Measurements from ENCODE around the gene SPACA5B. TPM values are rescaled to one million over a fixed set of nuclear protein-coding genes. Genes with fewer than 3 reads are reported as not detected.
"Not testable (repeated sequence)": the region's sequence is repeated elsewhere in the genome, so short reads cannot be mapped to it uniquely, and the experiment has no call there.

The SPACA5B gene
- not detected for total RNA-seq

DNA sequence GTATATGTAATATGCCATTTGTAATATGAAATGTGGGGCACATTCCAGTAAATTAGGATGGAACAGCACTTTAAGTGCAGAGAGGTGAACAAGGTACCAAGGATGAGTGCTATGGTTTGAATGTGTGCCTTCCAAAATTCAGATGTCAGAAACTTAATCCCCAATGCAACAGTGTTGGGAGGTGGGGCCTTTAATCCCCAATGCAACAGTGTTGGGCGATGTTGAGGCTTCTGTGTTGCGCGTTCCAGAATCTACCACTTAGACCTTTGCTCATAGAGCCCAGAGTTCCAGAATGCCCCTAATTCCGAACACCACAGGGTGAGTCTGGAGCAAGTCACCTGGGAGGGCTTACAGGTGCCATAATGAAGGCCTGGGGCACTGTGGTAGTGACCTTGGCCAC lies at the start of gene SPACA5B:
TSS of gene SPACA5B (plus strand) at position 301 of the 400 bp plus-strand sequence. CDS start at position 363, 62 bp downstream.
- DNase-seq = not testable (repeated sequence)

DNA sequence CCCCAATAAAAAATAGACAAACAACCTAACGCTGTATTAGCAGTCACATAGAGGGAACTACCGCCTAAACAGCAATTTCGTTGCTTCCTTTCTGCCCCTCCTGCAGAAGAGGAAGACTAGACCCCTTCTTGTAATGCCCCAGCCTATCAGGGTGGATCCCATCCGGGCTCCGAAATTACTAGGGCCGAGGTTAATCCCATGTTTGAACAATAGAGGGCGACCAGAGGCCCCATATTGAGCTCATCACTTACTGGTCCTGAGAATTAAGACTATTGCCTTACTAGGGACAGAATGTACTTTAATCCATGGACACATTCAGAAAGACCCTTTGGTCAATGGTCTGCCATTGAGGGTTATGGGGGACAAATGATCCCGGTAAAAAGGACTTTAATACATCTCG lies 47.2 kb upstream of the SPACA5B start:
- DNase-seq = no peak

DNA sequence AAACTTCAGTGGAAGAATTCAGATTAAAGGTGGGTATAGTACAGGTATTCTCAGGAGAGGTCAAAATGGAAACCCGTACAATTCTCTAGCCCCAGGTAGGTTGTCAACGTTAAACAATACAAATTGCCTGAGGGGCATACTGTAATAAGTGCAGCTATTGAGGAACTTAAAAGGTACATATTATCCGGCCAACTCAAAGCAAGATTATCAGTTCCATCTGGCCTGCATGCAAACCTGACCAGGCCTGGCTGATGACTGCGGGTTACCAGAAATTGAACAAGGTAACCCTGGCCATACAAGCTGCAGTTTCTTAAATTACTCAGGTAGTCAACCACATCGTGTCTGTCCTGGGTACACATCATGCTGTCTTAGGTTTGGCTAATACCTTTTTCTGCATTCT lies 46.7 kb upstream of the SPACA5B start:
- DNase-seq = no peak

DNA sequence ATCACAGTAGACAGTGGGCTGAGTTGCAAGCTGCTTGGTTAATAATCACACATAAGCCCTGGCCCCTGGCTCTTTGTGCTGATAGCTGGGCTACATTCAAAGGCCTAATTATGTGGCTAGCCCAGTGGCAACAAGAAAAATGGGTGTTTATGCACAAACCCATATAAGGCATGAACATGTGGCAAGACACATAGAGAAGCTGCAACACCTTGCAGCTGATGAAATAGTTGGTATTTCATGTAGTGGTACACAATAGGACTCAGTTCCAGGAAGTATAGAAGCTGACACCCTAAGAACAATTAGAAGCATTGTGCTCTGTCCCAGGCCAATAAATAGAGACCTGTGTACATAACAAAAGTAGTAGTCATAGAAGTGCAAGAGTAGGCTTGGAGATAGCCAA lies 44.3 kb upstream of the SPACA5B start:
- DNase-seq = no peak

DNA sequence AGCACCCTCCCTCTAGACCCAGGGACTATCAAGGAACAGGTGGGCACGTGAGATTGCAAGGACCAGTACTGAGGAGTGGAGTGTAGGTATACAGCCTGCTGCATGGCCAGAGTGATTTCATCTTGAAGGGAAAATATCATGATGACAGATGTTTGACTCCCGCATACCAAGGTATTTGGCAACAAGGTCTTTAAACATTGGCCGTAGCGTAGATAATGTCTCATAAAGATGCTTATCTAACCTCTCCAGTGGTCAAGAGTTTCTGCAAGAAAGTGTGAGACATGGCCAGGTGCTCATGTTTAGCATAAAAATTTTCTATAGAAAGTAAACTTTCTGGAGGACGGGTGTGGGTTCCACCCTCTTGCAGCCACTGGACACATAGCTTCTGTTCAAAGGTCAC lies 40.3 kb upstream of the SPACA5B start:
- no peak for DNase-seq

DNA sequence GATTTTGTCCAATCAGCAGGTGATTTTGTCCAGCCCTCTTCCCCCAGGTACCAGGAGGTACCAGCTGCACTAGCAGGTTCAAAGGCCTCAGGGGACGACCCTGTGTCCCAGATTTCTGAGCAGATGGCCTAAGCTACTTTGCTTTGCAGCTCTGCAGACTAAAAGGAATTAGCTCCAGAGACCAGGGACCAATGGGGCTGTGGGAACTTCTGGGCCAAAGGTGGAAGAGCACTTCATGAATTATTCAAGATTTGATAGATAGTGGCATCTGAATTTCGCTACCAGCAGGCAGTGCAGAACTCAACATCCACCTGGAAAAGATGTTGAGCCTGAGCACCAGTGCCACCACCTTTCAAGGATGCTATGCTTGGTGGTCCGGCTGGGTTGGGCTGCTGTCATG lies 37.9 kb upstream of the SPACA5B start:
- not testable (repeated sequence) for DNase-seq

DNA sequence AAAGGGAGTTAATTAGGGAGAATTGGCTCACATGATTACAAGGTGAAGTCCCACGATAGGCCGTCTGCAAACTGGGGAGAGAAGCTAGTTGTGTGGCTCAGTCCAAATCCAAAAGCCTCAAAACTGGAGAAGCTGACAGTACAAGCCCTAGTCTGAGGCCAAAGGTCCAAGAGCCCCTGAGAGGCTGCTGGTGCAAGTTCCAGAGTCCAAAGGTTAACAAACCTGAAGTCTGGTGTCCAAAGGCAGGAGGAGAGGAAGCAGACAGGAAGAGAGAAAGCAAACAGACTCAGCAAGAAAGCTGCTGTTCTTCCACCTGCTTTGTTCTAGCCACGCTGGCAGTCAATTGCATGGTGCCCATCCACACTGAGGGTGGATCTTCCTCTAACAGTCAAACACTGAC lies 29.0 kb upstream of the SPACA5B start:
- no peak for DNase-seq

DNA sequence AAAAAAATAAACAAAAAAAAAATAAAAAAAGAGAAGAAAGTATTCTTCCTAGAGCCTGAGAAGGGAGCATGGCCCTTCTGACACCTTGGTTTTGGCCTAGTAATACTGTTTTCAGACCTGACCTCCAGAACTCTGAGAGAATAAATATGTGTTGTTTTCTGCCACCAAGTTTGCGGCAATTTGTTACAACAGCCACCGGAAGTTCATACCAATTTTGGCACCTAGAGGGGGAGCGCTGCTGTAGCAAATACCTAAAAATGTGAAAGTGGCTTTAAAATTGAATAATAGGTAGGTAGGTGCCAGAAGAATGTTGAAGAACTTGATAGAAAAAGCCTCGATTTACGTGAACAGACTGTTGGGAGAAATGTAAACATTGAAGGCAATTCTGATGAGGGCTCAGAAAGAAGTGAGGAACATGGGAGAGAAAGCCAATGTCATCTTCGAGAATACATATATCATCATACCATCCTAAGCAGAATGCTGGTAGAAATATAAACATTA lies 27.5 kb upstream of the SPACA5B start:
- no peak for DNase-seq

DNA sequence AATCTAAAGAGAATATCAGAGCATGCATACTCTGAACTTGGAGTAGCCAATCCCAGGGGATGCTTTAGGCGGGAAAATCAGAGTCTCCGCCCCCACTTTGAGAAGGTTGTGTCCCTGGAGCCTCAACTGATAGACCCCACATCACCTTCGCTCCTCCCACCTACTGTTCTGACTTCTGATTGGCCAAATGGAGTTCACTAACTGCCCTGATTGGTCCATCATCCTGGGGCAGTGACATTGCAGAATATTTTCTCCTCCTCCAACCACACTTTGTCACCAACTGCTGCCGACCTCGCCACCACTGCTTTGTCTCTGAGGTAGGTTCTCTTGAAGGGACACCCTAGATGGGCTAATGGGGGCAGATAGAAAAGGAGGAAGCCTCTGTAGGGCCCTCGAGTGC lies 22.7 kb upstream of the SPACA5B start:
- DNase-seq = no peak

DNA sequence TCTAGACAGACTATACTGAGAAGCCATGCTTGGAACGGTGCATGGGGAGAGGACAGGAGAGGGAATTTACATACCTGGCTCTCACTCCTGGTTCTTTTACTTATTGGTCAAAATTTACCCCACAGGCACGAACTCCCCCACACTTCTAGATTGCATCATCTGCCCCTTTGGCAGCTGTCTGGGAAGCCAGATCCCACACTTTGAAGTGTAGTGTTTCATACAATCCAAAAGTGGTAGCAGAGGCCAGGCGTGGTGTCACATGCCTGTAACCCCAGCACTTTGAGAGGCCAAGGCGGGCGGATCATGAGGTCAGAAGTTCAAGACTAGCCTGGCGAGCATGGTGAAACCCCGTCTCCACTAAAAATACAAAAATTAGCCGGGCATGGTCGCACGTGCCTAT lies 5.1 kb upstream of the SPACA5B start:
- not testable (repeated sequence) for DNase-seq

DNA sequence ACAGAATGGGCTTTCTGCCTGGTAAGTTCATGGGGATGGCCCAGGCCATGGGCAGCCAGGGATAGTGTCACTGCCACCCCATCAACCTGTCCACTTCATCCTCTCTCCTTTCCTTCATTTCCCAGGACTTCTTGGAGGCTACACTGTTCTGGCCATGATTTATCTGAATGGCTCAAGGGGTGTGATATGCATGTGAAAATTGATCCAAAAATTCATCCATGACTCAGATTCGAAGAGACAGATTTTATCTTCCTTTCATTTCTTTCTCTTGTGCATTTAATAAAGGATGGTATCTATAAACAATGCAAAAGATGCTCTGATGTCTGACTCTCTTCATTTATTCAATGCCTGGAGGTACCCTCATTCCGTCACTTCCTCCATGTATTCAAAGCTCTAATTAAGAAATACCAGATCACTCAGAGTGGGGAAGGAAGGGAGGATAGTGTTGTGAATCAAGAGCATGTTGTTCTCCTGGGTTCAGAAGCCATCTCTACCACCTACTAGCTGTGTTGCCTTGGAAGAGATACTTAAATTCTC lies 1.9 kb downstream of the SPACA5B start:
- DNase-seq = not testable (repeated sequence)

DNA sequence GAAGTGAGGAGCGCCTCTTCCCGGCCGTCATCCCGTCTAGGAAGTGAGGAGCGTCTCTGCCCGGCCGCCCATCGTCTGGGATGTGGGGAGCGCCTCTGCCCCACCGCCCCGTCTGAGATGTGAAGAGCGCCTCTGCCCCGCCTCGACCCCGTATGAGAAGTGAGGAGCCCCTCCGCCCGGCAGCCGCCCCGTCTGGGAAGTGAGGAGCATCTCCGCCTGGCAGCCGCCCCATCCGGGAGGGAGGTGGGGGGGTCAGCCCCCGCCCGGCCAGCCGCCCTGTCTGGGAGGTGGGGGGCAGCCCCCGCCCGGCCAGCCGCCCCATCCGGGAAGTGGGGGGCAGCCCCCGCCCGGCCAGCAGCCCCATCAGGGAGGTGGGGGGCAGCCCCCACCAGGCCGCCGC lies 8.7 kb downstream of the SPACA5B start:
- DNase-seq = not testable (repeated sequence)

DNA sequence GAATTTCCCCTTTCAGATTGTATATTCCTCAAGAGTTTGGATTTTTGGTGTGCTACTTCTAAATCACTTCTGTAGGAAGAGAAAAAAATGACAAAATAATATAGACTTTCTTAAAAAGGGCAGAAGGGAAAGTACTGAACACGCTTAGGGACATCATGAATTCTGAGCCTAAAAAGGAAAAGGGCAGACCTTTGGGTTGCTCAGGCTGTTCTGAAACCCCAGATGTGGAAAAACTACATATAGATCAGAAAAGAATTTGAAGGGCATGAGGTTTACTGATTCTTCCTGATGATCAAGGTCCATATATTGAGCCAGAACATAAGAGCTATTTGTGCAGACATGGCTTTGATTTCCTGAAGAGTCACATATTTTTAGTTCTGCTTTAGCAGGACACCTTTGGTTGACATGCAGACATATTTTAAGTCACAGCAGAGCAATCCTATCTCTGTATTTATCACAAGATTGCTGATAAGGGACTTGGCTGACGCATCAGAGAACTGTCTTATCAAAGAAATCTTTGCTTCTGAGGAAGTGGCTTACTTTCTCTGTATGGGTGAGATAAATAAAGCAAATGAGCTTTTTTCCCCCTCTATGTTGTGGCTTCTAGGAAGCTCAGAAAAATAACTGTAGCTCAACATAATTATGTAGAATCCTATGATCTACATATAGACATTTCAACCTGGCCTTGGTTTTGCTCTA lies 11.5 kb downstream of the SPACA5B start:
- not testable (repeated sequence) for DNase-seq

DNA sequence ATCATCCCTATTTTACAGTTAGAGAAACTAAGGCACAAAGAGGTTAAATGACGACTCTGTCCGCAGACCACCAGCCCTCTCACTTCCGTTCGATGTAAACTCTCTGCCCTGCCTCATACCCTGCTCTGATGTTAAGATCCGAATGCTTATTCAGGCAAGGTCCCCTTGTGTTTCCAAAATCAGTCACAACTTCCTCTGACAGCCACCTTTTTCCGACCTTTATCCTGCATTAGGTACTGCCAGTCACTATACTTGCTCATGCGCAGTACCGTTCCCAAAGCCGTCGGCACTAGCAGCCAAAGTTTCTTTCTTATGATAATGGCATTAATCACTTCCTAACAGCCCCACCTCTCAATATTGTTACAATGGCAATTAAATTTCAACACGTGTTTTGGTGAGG lies 12.3 kb downstream of the SPACA5B start:
- DNase-seq = not testable (repeated sequence)

DNA sequence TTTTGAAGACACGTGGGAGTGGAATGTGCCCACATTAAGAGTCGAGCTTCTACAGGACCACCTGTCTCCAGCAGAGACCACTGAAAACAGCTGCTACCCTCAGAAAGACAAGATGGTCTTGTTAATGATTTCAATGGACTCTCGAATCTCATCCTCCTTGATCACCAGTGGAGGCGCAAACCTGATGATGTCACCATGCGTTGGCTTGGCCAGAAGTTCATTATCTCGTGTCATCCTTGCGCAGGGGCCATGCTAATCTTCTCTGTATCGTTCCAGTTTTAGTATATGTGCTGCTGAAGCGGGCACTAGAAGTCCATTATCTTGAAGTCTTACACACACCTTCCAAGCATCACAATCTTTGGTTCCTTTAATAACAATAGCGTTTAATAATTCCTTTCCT lies 23.3 kb downstream of the SPACA5B start:
- DNase-seq = no peak

DNA sequence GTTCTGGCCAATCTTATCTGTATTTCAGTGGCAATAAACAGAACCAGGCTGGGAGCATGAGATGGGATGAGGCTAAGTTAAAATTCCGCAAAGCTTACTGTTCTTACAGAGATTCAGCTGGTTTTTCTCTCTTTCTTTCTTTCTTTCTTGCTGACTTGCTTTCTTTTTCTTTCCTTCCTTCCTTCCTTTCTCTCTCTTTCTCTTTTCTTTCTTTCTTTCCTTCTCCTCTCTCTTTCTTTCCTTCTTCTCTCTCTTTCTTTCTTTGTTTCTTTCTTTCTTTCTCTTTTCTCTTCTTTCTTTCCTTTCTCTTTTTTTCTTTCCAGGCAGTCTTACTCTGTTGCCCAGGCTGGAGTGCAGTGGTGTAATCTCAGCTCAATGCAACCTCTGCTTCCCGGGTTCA lies 24.4 kb downstream of the SPACA5B start:
- no peak for DNase-seq

DNA sequence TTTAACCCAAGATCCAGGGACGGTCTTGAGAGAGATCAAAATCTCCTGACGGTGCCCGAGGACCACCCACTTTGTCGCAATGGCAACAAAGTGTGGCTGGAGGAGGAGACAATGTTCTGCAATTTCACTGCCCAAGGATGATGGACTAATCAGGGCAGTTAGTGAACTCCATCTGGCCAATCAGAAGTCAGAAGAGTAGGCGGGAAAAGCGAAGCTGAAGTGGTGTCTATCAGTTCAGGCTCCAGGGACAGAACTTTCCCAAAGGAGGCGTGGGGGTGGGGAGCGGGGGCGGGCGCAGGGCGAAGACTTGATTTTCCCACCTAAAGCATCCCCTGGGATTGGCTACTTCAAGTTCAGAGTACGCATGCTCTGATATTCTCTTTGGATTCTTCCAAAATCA lies 25.6 kb downstream of the SPACA5B start:
- no peak for DNase-seq

DNA sequence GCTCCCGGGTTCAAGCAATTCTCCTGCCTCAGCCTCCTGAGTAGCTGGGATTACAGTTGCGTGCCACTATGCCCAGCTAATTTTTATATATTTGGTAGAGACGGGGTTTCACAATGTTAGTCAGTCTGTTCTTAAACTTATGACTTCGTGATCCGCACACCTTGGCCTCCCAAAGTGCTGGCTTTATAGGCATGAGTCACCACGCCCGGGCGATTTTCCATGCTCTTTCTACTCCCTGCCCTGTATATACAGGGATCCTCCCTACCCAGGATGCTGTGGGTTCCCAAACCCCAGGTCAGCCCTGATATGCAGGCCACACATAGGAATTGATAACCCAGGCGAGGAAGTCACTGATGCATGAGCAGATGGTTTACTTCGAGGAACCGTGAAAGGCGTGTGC lies 34.8 kb downstream of the SPACA5B start:
- DNase-seq = no peak

DNA sequence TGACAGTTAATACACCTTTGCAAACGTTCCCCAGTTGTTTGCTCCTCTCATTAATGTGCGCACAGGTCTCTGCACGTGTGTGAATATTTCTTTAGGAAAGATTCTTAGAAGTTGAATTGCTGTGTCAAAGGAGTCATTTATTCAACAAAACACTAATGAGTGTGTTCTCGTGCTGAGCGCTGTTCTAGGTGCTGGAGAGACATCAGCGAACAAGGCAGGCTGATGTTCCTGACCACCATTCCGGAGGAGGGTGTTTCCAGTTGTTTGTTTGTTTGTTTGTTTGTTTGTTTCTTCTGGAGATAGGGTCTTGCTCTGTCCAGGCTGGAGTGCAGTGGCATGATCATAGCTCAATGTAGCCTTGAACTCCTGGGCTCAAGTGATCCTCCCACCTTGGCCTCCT lies 35.9 kb downstream of the SPACA5B start:
- not testable (repeated sequence) for DNase-seq

DNA sequence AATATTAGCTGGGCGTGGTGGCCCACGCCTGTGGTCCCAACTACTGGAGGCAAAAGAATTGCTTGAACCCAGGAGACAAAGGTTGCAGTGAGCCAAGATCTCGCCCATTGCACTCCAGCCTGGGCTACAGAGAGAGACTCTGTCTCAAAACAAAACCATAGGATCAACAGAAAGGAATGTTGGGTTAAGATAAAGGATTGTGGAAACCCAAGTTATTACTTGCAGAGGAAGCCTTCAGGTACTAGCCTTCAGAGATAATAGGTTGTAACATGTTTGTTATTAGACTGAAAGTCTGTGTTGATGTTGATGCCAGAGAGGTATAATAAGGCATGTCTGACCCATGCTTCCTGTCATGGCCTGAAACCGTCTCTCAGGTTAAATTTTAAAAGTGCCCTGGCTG lies 49.3 kb downstream of the SPACA5B start:
- no peak for DNase-seq

DNA sequence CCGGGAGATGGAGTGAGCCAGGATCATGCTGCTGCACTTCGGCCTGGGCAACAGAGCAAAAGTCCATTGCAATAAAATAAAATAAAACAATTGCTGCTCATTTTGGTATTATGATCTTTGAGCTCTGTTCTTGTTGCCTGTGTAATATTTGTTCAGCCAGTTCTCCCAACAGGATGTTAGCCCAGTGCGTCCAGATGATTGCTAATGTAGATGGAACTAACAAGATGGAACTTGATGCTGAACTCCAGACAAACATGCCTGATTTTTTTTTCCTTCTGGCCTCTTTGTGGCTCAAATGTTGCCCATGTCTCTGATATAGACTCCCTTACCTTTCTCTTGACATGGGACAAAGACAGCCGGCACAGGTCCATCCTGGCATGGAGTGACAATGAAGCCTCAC lies 50.4 kb downstream of the SPACA5B start:
- DNase-seq = no peak

DNA sequence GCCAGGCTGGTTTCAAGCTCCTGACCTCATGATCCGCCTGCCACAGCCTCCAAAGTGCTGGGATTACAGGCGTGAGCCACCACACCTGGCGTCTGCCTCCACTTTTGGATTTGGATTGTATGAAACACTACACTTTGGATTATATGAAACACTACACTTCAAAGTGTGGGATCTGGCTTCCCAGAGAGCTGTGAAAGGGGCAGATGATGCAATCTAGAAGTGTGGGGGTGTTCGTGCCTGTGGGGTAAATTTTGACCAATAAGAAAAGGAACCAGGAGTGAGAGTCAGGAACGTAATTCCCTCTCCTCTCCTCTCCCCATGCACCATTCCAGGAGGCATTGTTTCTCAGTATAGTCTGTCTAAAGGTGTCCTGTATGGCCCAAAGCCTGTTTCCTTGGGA lies 51.5 kb downstream of the SPACA5B start:
- DNase-seq = not testable (repeated sequence)

All from occipital lobe (tissue), 2 donors.